Testis (tissue), 3 donors: ENCODE measurements around the gene CCM2. TPM values are rescaled to one million over a fixed set of nuclear protein-coding genes. Genes with fewer than 3 reads are reported as not detected.
"Not testable (repeated sequence)": the region's sequence is repeated elsewhere in the genome, so short reads cannot be mapped to it uniquely, and the experiment has no call there.

ENCODE experiments used
- DNase-seq: peaks from one replicate; pipeline ENCODE4 v3.0.0-alpha.2; 2019
- H3K27ac ChIP-seq, 2 donors: fragments of 200-600 bp; sonication (generic); one replicate each; pipeline ENCODE4 v1.5.1; 2019
- H3K27me3 ChIP-seq: fragments of 200-600 bp; sonication (generic); one replicate; pipeline ENCODE4 v1.5.1; 2019
- H3K36me3 ChIP-seq: fragments of 200-600 bp; sonication (generic); one replicate; pipeline ENCODE4 v1.5.1; 2017; ENCODE audit warnings: low read depth; ENCODE audit errors: missing control alignments
- H3K4me1 ChIP-seq: fragments of 200-600 bp; sonication (generic); one replicate; pipeline ENCODE4 v1.5.1; 2019
- H3K4me3 ChIP-seq, 2 donors: fragments of 200-600 bp; sonication (generic); one replicate each; pipeline ENCODE4 v1.5.1; 2017 to 2019
- H3K9me3 ChIP-seq: fragments of 200-600 bp; sonication (generic); one replicate; pipeline ENCODE4 v1.5.1; 2017
- CTCF ChIP-seq, 3 experiments: fragments of 450-650 bp in 2 of 3; fragments of 200-600 bp in 1 of 3; sonication (generic) in 1 of 3; IDR thresholded peaks; one replicate each; pipeline ENCODE4 v1.5.1; 2016 to 2019; ENCODE audit warnings: antibody characterized with exemption in 3 of 3, mild to moderate bottlenecking in 2 of 3, moderate library complexity in 1 of 3
- POLR2A ChIP-seq: fragments of 450-650 bp; IDR thresholded peaks from one replicate; pipeline ENCODE4 v1.6.1; 2017; ENCODE audit warnings: antibody characterized with exemption, mild to moderate bottlenecking, moderate library complexity
- WGBS, 2 donors: methylation state at CpG; one replicate each; pipeline ENCODE4 v1.1.5; 2018; 5-methylcytosine and 5-hydroxymethylcytosine counted together
- intact Hi-C: fragments of 100-400 bp; cut with DNase I; formaldehyde crosslinking; loops from one replicate; pipeline ENCODE4 v1.15.1; 2023; ENCODE audit warnings: low total_unique reads
- polyA plus RNA-seq: library from polyadenylated mRNA; stranded (reverse); fragments of 350-450 nt; fragmentation: Illumina TruSeq; extraction: RNeasy Lipid Tissue Mini Kit (QIAGEN cat#74804); gene quantifications from one replicate; pipeline ENCODE4 v1.2.3, GENCODE V29; 2014; ENCODE audit warnings: low read depth, low replicate concordance; ENCODE audit not compliant: insufficient read depth
- total RNA-seq, 2 donors: library from RNA; depleted of rRNA; stranded (reverse); fragments of >200 nt; gene quantifications; one replicate each; pipeline ENCODE4 v1.2.3, GENCODE V29; 2016

CCM2 gene
- total and polyA plus RNA-seq, 3 donors from 2014 or later, result 57.6 to 95.1 (median 85.4) TPM

DNA sequence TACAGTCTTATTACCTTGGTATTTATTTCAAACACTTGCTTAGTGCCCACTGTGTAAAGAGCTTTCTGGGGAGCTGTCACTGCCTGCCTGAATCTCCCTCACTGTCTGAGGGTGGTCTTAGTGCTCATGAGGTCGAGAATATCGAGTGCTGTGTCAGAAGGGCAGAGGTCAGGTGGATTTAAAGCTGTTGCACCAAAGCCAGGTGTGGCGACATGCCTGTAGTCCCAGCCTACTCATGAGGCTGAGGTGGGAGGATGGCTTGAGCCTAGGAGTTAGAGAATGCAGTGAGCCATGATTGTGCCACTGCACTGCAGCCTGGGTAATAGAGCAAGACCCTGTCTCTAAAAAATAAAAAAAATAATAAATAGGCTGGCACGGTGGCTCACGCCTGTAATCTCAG, 20.9 kb downstream of the CCM2 start:
- no peak for DNase-seq
- Histone ChIP-seq H3K4me1 (peaks cover 9% of the 10 kb centered on the region), H3K9me3 (no peaks in the 10 kb centered on the region), H3K27ac (no peak overlapping the region), H3K4me3 (no peak overlapping the region), H3K27me3 (no peaks in the 10 kb centered on the region), H3K36me3 (no peaks in the 10 kb centered on the region)
- intact Hi-C loops, result no loop called here
- 53 to 64% methylated on average over 5 of the region's 5 CpGs for WGBS, 2 donors
- TF ChIP-seq POLR2A, result no peak
- no peak for TF ChIP-seq CTCF (IDR thresholded peaks at IDR 0.05)

GRCh38 chr7:45021604-45022296, 21.7 kb downstream of the CCM2 start:
- no peaks in the 10 kb centered on the region for H3K9me3 ChIP-seq
- intact Hi-C loops, result no loop called here
- no peaks in the 10 kb centered on the region for H3K27me3 ChIP-seq
- no peak overlapping the region for H3K4me3 ChIP-seq
- H3K36me3 ChIP-seq, result no peaks in the 10 kb centered on the region
- WGBS, 2 donors, result 83 to 85% methylated on average over 3 of the region's 3 CpGs
- no peak overlapping the region for H3K27ac ChIP-seq
- peaks cover 7% of the 10 kb centered on the region for H3K4me1 ChIP-seq
- no peak for DNase-seq
- no peak for TF ChIP-seq POLR2A
- no peak for TF ChIP-seq CTCF (IDR thresholded peaks at IDR 0.05)

- TF ChIP-seq CTCF (IDR thresholded peaks at IDR 0.05), result no peak
- TF ChIP-seq POLR2A, result no peak
- intact Hi-C loops, result no loop called here
- H3K27me3 ChIP-seq, result no peaks in the 10 kb centered on the region
- no peak overlapping the region for H3K4me3 ChIP-seq
- H3K36me3 ChIP-seq, result no peaks in the 10 kb centered on the region
- H3K4me1 ChIP-seq, result peaks cover 7% of the 10 kb centered on the region
- no peak for DNase-seq
- no peaks in the 10 kb centered on the region for H3K9me3 ChIP-seq
- 94% methylated on average over 2 of the region's 2 CpGs for WGBS, 2 donors
- H3K27ac ChIP-seq, result no peak overlapping the region
Measured at GRCh38 chr7:45024126-45024744, 24.2 kb downstream of the CCM2 start.

- not testable (repeated sequence) for DNase-seq
Measured at GRCh38 chr7:45025473-45025872, 25.5 kb downstream of the CCM2 start.

DNA sequence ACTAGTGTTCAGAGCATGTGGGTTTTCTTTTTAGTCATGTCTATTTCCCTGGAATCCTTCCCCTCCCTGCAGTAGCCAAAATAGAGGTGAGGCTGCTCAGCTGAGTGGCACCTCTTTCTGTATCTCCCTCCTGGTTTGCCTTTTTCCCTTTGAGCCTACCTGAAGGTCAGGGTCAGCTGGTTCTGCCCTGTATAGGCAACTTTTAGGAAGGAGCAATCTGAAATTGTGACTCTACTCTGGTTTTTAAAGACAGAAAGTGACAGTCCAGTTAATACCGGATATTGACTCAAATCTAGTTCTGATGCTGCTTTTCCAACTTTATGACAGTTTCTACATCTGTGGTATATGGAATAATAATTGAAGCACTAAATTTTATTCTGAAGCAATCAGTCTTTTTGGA, 26.0 kb downstream of the CCM2 start:
- H3K36me3 ChIP-seq, result no peaks in the 10 kb centered on the region
- WGBS, 2 donors, result 94 to 100% methylated on average over 1 of the region's 1 CpG
- H3K27ac ChIP-seq, result no peak overlapping the region
- no peaks in the 10 kb centered on the region for H3K9me3 ChIP-seq
- H3K4me3 ChIP-seq, result no peak overlapping the region
- intact Hi-C loops, result no loop called here
- no peaks in the 10 kb centered on the region for H3K27me3 ChIP-seq
- no peak for TF ChIP-seq POLR2A
- no peak for TF ChIP-seq CTCF (IDR thresholded peaks at IDR 0.05)
- no peaks in the 10 kb centered on the region for H3K4me1 ChIP-seq
- no peak for DNase-seq

More at GRCh38 chr7:45025473-45025872, 25.5 kb downstream of the CCM2 start:
- H3K4me1 ChIP-seq, intact Hi-C loops, H3K4me3 ChIP-seq, H3K27ac ChIP-seq, H3K9me3 ChIP-seq, H3K27me3 ChIP-seq, H3K36me3 ChIP-seq: not testable (repeated sequence)
- WGBS, 2 donors, result 90 to 95% methylated on average over 12 of the region's 12 CpGs
